HG03045 (cell line): ENCODE measurements around the gene LTBP2.

Experiments used
- ATAC-seq: cut with Tn5 transposase; IDR thresholded peaks from one replicate; pipeline ENCODE4 v1.9.1; 2021; ENCODE audit warnings: mild to moderate bottlenecking, moderate library complexity; ENCODE audit not compliant: unreplicated experiment

Gene LTBP2

GRCh38 chr14:74492776-74493342 lies 119.2 kb downstream of the LTBP2 start, which contains the start of gene NPC2:
Gene NPC2 (minus strand): TSS chr14:74493305. CDS start chr14:74493274, 31 bp downstream.
- peak; percentile 18 for ATAC-seq

DNA sequence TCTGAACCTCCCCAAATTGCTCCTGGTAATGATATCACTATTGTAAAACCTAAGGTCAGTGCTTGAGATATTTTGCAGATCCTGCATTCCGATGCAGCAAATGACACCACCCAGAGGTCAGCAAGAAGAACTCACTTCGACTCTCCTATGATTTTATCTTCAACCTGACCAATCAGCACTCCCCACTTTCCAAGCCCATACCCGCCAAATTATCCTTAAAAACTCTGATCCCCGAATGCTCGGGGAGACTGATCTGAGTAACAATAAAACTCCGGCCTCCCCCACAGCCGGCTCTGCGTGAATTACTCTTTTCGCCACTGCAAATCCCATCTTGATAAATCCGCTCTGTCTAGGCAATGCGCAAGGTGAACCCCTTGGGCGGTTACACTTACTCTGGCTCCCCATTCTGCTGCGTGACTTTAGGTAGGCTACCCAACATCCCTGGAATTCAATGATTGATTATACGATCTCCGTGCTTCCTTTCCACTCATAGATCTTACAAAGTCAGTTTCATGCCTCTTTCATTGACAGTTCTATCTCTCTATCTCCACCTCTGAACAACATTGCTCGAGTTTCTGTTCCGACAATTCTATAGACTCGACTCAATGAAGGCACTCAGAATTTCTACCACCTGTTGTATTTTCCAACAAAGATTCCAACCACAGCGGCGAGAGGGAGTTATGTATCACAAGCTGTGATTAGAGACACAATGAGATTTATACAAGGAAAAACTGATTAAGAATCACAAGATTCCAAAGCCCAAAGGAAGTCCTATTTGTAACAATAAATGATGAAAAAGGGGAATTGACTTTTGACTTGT lies 119.9 kb downstream of the LTBP2 start:
- ATAC-seq = no peak

DNA sequence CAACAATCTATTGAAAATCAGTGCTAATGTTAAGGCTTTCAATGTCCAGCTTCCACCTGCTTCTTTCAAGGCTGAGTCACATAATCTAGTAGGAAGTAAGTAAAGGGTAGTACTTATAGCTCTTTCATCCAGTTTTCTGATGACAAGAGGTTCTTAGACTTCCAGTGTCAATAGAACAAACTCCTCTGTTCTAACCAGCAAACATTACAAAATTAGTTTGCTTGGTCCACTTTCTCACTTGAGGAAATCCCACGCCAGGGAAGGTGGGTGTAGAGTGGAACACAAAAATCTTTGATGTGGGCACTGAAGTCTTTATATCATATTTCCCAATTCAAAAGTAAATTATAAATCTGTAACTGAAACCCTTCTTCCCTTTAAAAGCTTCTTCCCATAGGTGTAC lies 121.6 kb downstream of the LTBP2 start:
- no peak for ATAC-seq

DNA sequence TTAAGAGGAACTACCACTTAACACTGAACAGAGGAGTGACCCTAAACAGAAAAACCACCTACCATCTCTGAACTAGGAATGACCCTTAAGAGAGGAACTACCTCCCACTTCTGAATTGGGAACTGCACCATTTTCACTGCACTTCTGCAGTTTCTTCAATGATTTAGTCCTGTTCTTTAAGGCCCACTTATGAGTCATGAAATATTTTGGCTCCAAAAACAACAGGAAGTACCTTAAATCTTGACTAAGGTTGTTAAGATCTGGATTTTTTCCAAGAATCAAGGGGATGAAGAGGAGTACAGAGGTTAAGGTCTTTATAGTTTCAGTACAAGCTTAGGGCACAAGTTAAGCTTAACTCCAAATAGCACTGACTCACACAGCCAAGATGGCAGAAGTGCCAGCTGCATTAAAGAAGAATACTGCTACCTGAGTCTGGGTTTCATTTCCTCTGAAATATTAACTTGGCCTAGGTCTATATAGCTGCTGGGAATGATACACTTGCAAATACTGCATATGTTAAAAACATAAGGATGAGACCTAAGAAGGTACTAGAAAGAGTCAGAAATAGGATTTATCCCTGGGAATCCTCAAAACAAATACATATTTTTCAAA lies 123.1 kb downstream of the LTBP2 start:
- ATAC-seq = no peak

- ATAC-seq = no peak
Measured at GRCh38 chr14:74486164-74486563, 125.9 kb downstream of the LTBP2 start.

DNA sequence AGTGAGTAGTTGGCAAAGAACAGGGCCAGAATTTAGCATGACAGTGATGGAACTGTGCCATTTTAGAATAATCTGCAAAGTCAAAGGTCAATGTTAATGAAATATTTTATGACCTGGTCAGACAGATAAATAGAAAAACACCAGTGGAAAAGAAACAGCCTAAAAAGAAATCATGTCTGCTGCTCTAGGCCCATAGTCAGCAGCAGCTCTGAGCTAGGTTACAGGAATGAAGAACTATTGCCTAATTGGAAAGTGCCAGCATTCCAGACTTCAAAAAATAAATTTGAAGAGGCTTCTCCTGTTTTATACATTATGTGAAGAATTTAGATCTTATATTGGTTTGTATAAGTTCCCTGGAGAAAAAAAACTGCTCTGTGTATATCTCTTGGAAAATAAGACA lies 128.7 kb downstream of the LTBP2 start:
- ATAC-seq = no peak

DNA sequence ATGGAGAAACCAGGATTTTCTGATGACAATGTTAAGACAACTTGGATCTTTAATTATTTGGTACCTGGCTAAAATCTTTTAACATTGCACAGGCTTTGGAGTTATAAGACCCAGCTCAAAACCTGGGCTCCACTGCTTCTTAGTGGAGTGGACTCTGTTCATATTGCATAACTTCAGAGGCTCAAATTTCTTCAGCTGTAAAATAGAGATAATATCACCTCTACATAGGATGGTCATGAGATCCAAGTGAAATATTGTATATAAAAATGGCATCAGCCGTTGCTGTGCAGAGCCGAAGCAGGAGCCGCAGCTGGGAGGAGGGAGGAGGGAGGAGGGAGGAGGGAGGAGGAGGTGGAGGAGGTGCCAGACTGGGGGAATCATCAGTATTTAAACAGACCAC lies 129.5 kb downstream of the LTBP2 start:
- no peak for ATAC-seq

DNA sequence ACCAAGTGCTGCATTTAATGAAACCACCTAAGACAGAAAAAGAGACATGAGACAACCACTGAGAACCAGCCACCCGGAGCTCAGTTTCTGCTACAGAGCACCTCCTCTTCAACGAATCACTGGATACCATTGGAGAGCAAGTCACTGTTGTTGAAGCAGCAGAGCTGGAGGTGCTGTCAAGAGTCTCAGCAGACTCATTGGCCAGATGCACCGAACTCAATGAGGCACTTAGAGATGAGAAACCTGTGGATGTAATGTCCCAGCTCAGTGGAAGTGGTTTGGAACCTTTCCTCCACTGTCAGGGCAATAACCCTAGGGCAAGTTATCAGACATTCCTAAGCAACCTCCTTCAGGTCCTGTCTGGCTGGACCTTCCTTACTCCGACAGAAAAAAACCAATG lies 132.0 kb downstream of the LTBP2 start:
- ATAC-seq = no peak

DNA sequence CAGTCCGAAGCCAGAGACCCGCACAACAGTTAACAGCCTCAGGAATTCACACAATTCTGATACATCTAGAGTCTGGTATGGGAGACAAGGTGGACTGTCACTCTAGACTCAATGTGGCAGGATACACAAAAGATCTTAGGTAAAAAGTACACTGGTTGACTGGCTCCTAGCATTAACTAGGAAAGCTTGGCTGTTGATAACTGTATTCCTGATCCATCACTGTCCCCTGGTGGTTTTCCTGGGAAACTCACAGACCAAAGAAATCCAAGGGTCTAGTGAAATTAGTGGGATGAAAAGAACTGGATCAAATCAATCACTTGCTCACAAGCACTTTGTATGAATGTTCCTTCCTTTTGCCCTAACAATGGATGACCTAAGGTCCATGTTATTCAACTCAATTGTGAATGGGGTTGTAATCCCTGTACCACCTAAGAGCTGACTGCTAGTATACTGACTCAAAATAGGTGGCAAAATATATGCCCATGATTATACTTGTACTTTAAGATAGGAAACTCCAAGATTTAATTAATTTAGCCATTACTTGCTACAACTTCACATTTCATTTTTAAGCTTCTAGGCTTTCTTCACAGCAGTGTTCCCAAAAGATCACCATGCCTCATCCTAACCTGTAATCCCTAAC lies 132.9 kb downstream of the LTBP2 start:
- ATAC-seq = no peak

- no peak for ATAC-seq
Measured at GRCh38 chr14:74476607-74477006, 135.4 kb downstream of the LTBP2 start.

DNA sequence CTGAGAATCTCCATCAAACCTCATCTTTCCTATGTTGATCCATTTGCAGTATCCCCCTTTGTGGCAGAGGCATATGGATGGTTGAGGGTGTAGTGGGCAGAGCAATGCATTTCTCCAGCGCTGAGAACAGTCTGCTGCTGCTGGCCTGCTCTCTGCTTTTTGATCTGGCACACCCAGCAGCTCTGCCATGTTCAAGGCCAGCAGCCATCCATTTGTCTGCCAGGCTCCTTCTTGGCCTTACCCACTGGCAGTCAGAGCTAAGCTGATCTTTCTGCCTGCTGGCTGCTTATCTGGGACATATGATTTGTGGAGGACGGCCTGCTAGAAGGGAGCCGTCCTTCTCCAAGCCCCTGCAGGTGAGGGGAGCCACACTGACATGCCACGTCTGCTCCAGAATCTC lies 135.9 kb downstream of the LTBP2 start:
- ATAC-seq = no peak

- ATAC-seq = no peak
Measured at GRCh38 chr14:74475678-74476077, 136.4 kb downstream of the LTBP2 start.

DNA sequence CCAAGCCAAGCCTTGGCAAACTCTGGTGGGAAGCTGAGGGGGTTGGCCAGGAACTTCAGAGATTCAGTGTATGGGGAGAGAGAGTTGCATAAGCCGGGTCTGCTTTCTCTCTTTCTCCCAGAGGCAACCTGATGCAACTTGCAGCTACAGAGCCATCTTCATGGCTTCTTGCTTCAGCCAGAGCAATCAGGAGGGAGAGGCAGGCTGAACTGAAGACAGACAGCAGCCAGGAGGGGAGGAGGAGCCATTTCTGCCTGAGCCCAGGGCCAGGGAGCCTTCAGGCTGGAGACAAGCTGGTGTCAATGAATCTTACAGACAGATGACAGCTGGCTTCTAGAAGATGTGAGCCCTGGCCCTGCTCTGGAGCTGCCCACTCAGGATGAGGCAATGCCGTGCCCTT lies 137.7 kb downstream of the LTBP2 start:
- ATAC-seq = no peak

- no peak for ATAC-seq
Measured at GRCh38 chr14:74472601-74473000, 139.4 kb downstream of the LTBP2 start.

- no peak for ATAC-seq
Measured at GRCh38 chr14:74469548-74470518, 142.2 kb downstream of the LTBP2 start.

- no peak for ATAC-seq
Measured at GRCh38 chr14:74468513-74468912, 143.5 kb downstream of the LTBP2 start.

- ATAC-seq = no peak
Measured at GRCh38 chr14:74465335-74465734, 146.7 kb downstream of the LTBP2 start.

DNA sequence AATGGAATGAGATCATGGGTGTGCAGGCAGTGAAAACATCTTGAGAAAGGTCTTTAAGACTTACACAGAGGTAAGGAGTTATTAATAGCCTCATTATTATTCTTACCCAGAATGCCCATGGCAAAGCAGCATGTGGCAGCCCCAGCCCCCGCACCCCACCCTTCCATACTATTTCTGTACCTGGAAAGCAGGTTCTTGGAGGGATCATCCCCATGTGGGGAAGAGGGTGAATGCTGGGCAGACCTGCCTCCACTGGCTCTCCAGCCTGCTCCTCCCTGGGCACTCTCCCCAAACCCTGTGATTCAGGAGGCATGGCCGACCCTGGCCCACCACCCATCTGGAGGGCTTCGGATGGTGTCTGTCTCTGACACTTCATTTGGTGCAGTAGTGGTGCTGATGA lies 147.3 kb downstream of the LTBP2 start:
- ATAC-seq = no peak

GRCh38 chr14:74463697-74464096 lies 148.3 kb downstream of the LTBP2 start:
- no peak for ATAC-seq

- no peak for ATAC-seq
Measured at GRCh38 chr14:74462993-74463392, 149.0 kb downstream of the LTBP2 start.

- ATAC-seq = no peak
Measured at GRCh38 chr14:74459976-74460375, 152.1 kb downstream of the LTBP2 start.
